ENCODE measurements around the gene AGPS. TPM values are rescaled to one million over a fixed set of nuclear protein-coding genes. Genes with fewer than 3 reads are reported as not detected.
"Not testable (repeated sequence)": the region's sequence is repeated elsewhere in the genome, so short reads cannot be mapped to it uniquely, and the experiment has no call there.

The AGPS gene
- polyA plus RNA-seq, 1 experiment: 6.9 TPM

DNA sequence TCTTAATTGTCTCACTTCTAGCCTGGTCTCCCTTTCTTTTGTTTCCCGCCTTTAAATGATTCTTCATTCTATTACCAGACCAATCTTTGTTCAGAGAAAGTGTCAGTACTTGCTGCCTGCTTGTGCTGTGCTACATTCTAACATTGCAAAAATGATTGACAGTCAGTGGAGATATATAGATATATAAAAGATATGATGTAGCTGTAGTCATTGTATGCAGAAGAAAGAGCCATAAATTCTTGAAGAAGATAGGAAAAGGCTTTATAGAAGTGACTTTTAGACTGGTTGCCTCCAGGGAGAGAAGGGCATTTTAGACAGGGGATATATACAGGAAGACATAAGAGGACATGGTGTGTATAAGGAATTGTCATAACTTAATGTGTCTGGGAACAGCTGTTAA is 13.6 kb downstream of the AGPS start:
- no peak for DNase-seq (ENCODE audit: low read depth)
- TF ChIP-seq, protein P1, sequence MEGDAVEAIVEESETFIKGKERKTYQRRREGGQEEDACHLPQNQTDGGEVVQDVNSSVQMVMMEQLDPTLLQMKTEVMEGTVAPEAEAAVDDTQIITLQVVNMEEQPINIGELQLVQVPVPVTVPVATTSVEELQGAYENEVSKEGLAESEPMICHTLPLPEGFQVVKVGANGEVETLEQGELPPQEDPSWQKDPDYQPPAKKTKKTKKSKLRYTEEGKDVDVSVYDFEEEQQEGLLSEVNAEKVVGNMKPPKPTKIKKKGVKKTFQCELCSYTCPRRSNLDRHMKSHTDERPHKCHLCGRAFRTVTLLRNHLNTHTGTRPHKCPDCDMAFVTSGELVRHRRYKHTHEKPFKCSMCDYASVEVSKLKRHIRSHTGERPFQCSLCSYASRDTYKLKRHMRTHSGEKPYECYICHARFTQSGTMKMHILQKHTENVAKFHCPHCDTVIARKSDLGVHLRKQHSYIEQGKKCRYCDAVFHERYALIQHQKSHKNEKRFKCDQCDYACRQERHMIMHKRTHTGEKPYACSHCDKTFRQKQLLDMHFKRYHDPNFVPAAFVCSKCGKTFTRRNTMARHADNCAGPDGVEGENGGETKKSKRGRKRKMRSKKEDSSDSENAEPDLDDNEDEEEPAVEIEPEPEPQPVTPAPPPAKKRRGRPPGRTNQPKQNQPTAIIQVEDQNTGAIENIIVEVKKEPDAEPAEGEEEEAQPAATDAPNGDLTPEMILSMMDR (IDR thresholded peaks at IDR 0.05; ENCODE audit: insufficient read depth, low read depth, low read length): no peak
- H3K27me3 ChIP-seq (ENCODE audit: control insufficient read depth, insufficient read depth, low read length): no peaks in the 10 kb centered on the region
- ChIA-PET CTCF (interaction anchor here (1.2 kb wide), 2 partner anchors 10 to 70 kb away, joined by 4 to 7 read pairs; no protein-coding TSS in a partner anchor), POLR2A (no interaction called here)
- H3K36me3 ChIP-seq (ENCODE audit: control insufficient read depth, insufficient read depth, low read length): no peaks in the 10 kb centered on the region
- no peak overlapping the region for H3K4me3 ChIP-seq (ENCODE audit: low read depth, low read length)

- Histone ChIP-seq H3K36me3 (ENCODE audit: control insufficient read depth, insufficient read depth, low read length) (no peaks in the 10 kb centered on the region), H3K4me3 (ENCODE audit: low read depth, low read length) (no peak overlapping the region), H3K27me3 (ENCODE audit: control insufficient read depth, insufficient read depth, low read length) (no peaks in the 10 kb centered on the region)
- POLR2A ChIA-PET: no interaction called here
- TF ChIP-seq, protein P1 (IDR thresholded peaks at IDR 0.05; ENCODE audit: insufficient read depth, low read depth, low read length): no peak
- no peak for DNase-seq (ENCODE audit: low read depth)
- CTCF ChIA-PET: interaction anchor here (1.2 kb wide), 1 partner anchor 9 kb away, joined by 4 read pairs; no protein-coding TSS in a partner anchor
Observed at GRCh38 chr2:177407031-177407430, 14.5 kb downstream of the AGPS start.

GRCh38 chr2:177410629-177411028 is 18.1 kb downstream of the AGPS start:
- DNase-seq (ENCODE audit: low read depth); H3K27me3 ChIP-seq (ENCODE audit: control insufficient read depth, insufficient read depth, low read length); H3K4me3 ChIP-seq (ENCODE audit: low read depth, low read length); H3K36me3 ChIP-seq (ENCODE audit: control insufficient read depth, insufficient read depth, low read length); POLR2A ChIA-PET: not testable (repeated sequence)
- CTCF ChIA-PET: interaction anchor here (9.3 kb wide), 1 partner anchor 73 kb away, joined by 78 read pairs; no protein-coding TSS in a partner anchor

DNA sequence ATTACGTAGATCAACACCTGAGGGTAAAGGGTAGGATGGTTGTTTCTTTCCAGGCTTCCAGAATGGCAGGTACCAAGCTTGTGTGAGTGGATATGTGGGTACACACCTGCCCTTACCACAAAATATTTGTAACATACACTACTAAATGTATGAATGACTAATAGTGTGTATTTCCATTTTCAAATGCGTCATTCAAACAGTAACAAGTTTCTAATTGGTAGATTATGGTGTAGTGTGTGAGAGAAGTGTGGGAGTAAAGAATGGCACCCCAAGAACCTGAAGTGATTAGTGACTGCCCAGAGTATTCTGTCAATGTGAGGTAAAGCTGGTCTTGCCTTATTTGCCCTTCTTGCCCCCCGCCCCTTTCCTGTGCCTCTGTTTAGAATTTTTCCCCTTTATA is 21.1 kb downstream of the AGPS start:
- ChIA-PET POLR2A (no interaction called here), CTCF (interaction anchor here (1.3 to 9.3 kb wide), 3 partner anchors 77 to 249 kb away, joined by 3 to 78 read pairs (median 11); no protein-coding TSS in a partner anchor)
- Histone ChIP-seq H3K27me3 (ENCODE audit: control insufficient read depth, insufficient read depth, low read length) (no peaks in the 10 kb centered on the region), H3K4me3 (ENCODE audit: low read depth, low read length) (no peak overlapping the region), H3K36me3 (ENCODE audit: control insufficient read depth, insufficient read depth, low read length) (no peaks in the 10 kb centered on the region)
- TF ChIP-seq, protein P1 (IDR thresholded peaks at IDR 0.05; ENCODE audit: insufficient read depth, low read depth, low read length): no peak
- no peak for DNase-seq (ENCODE audit: low read depth)

- TF ChIP-seq, protein P1 (IDR thresholded peaks at IDR 0.05; ENCODE audit: insufficient read depth, low read depth, low read length): no peak
- Histone ChIP-seq H3K36me3 (ENCODE audit: control insufficient read depth, insufficient read depth, low read length) (no peaks in the 10 kb centered on the region), H3K27me3 (ENCODE audit: control insufficient read depth, insufficient read depth, low read length) (no peaks in the 10 kb centered on the region), H3K4me3 (ENCODE audit: low read depth, low read length) (no peak overlapping the region)
- DNase-seq (ENCODE audit: low read depth): no peak
- CTCF ChIA-PET: interaction anchor here (1.9 to 9.3 kb wide), 2 partner anchors 82 to 86 kb away, joined by 4 to 78 read pairs; no protein-coding TSS in a partner anchor
- POLR2A ChIA-PET: no interaction called here
Observed at GRCh38 chr2:177419274-177419673, 26.7 kb downstream of the AGPS start.

GRCh38 chr2:177422271-177422670 is 29.7 kb downstream of the AGPS start:
- no peak for DNase-seq (ENCODE audit: low read depth)
- Histone ChIP-seq H3K4me3 (ENCODE audit: low read depth, low read length) (no peak overlapping the region), H3K36me3 (ENCODE audit: control insufficient read depth, insufficient read depth, low read length) (no peaks in the 10 kb centered on the region), H3K27me3 (ENCODE audit: control insufficient read depth, insufficient read depth, low read length) (no peaks in the 10 kb centered on the region)
- CTCF ChIA-PET: no interaction called here
- POLR2A ChIA-PET: no interaction called here
- TF ChIP-seq, protein P1 (IDR thresholded peaks at IDR 0.05; ENCODE audit: insufficient read depth, low read depth, low read length): no peak

DNA sequence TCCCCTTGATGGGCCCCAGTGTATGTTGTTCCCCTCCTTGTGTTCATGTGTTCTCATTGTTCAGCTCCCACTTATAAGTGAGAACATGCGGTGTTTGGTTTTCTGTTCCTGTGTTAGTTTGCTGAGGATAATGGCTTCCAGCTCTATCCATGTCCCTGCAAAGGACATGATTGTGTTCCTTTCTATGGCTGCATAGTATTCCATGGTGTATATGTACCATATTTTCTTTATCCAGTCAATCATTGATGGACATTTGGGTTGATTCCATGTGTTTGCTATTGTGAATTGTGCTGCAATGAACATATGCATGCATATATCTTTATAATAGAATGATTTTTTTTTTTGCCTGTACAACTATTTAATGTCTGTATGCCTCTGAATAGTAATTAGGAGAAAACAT is 31.5 kb downstream of the AGPS start:
- DNase-seq (ENCODE audit: low read depth); H3K4me3 ChIP-seq (ENCODE audit: low read depth, low read length); H3K36me3 ChIP-seq (ENCODE audit: control insufficient read depth, insufficient read depth, low read length); H3K27me3 ChIP-seq (ENCODE audit: control insufficient read depth, insufficient read depth, low read length); CTCF ChIA-PET: not testable (repeated sequence)
- POLR2A ChIA-PET: interaction anchor here (0.5 kb wide), 1 partner anchor 75 kb away, joined by 8 read pairs; no protein-coding TSS in a partner anchor

- DNase-seq (ENCODE audit: low read depth); CTCF ChIA-PET; H3K27me3 ChIP-seq (ENCODE audit: control insufficient read depth, insufficient read depth, low read length); POLR2A ChIA-PET; H3K36me3 ChIP-seq (ENCODE audit: control insufficient read depth, insufficient read depth, low read length); H3K4me3 ChIP-seq (ENCODE audit: low read depth, low read length): not testable (repeated sequence)
Observed at GRCh38 chr2:177424620-177425019, 32.0 kb downstream of the AGPS start.
